Neural progenitor cell (in vitro differentiated cells): ENCODE measurements around the gene MPZ. TPM values are rescaled to one million over a fixed set of nuclear protein-coding genes. Genes with fewer than 3 reads are reported as not detected.
A peak's percentile ranks its signal among the peaks of the same experiment; 100 is the strongest.
"Not testable (repeated sequence)": the region's sequence is repeated elsewhere in the genome, so short reads cannot be mapped to it uniquely, and the experiment has no call there.

Experiments used
- DNase-seq: peaks from one replicate; pipeline ENCODE4 v3.0.0-alpha.2; 2016; ENCODE audit warnings: low spot score
- H2AFZ ChIP-seq: fragments of 200-600 bp; sonication (generic); replicated peaks from 2 replicates; pipeline ENCODE4 v1.6.1; 2016; ENCODE audit warnings: antibody characterized with exemption
- H3F3A ChIP-seq: fragments of 200-600 bp; sonication (generic); 2 replicates; pipeline ENCODE4 v1.6.1; 2016; ENCODE audit warnings: antibody characterized with exemption, low read depth
- H3K27ac ChIP-seq: fragments of 200-600 bp; sonication (generic); 2 replicates; pipeline ENCODE4 v1.5.1; 2016; ENCODE audit warnings: mild to moderate bottlenecking
- H3K27me3 ChIP-seq: fragments of 200-600 bp; sonication (generic); 2 replicates; pipeline ENCODE4 v1.6.1; 2016; ENCODE audit warnings: mild to moderate bottlenecking, moderate library complexity
- H3K36me3 ChIP-seq: fragments of 200-600 bp; sonication (generic); 2 replicates; pipeline ENCODE4 v1.5.1; 2016
- H3K4me1 ChIP-seq: fragments of 200-600 bp; sonication (generic); 2 replicates; pipeline ENCODE4 v1.6.1; 2016; ENCODE audit warnings: mixed run types
- H3K4me2 ChIP-seq: fragments of 200-600 bp; sonication (generic); 2 replicates; pipeline ENCODE4 v1.6.1; 2016
- H3K4me3 ChIP-seq: fragments of 200-600 bp; sonication (generic); 2 replicates; pipeline ENCODE4 v1.5.1; 2016
- H3K79me2 ChIP-seq: fragments of 200-600 bp; sonication (generic); 2 replicates; pipeline ENCODE4 v1.6.1; 2016; ENCODE audit warnings: low read depth
- H3K9ac ChIP-seq: fragments of 200-600 bp; sonication (generic); 2 replicates; pipeline ENCODE4 v1.6.1; 2016
- H3K9me3 ChIP-seq: fragments of 200-600 bp; sonication (generic); 2 replicates; pipeline ENCODE4 v1.5.1; 2016; ENCODE audit warnings: low read depth
- H4K20me1 ChIP-seq: fragments of 200-600 bp; sonication (generic); 2 replicates; pipeline ENCODE4 v1.6.1; 2016; ENCODE audit warnings: low read depth
- H3K27ac Mint-ChIP-seq: 3 replicates; pipeline ENCODE4 v1.8.0; 2021; ENCODE audit warnings: mixed read lengths
- H3K27me3 Mint-ChIP-seq: 2 replicates; pipeline ENCODE4 v1.8.0; 2022; ENCODE audit warnings: low read depth, mild to moderate bottlenecking, inconsistent platforms, moderate library complexity, mixed read lengths; ENCODE audit not compliant: insufficient read depth
- H3K36me3 Mint-ChIP-seq: 3 replicates; pipeline ENCODE4 v1.8.0; 2021; ENCODE audit warnings: mixed read lengths
- H3K4me1 Mint-ChIP-seq: 3 replicates; pipeline ENCODE4 v1.8.0; 2021; ENCODE audit warnings: mixed read lengths
- H3K4me3 Mint-ChIP-seq: 3 replicates; pipeline ENCODE4 v1.8.0; 2021; ENCODE audit warnings: mild to moderate bottlenecking, moderate library complexity, mixed read lengths
- H3K9me3 Mint-ChIP-seq: 3 replicates; pipeline ENCODE4 v1.8.0; 2020; ENCODE audit warnings: mixed read lengths
- CTCF ChIP-seq: fragments of 200-600 bp; sonication (generic); IDR thresholded peaks from 2 replicates; pipeline ENCODE4 v1.5.1; 2017; ENCODE audit warnings: antibody characterized with exemption, mild to moderate bottlenecking
- EZH2 ChIP-seq: fragments of 200-600 bp; sonication (generic); IDR thresholded peaks from 2 replicates; pipeline ENCODE4 v1.6.1; 2017; ENCODE audit warnings: antibody characterized with exemption, mild to moderate bottlenecking, moderate library complexity
- EZH2phosphoT487 ChIP-seq: fragments of 200-600 bp; sonication (generic); IDR thresholded peaks from 2 replicates; pipeline ENCODE4 v1.6.1; 2017; ENCODE audit warnings: antibody characterized with exemption
- total RNA-seq: library from RNA; depleted of rRNA; stranded (reverse); fragments of >200 nt; gene quantifications from 2 replicates; pipeline ENCODE4 v1.2.3, GENCODE V29; 2015; ENCODE audit warnings: low replicate concordance

Gene MPZ
- total RNA-seq, 1 donor from 2014 or later: 1.1 TPM

- Histone ChIP-seq H3K27ac (no peak overlapping the region), H3K9ac (no peak overlapping the region), H3K4me3 (no peak overlapping the region), H3K36me3 (no peaks in the 10 kb centered on the region), H3K27me3 (peaks cover 43% of the 10 kb centered on the region), H4K20me1 (peaks cover 4% of the 10 kb centered on the region), H3K4me1 (peaks cover 17% of the 10 kb centered on the region), H3F3A (peaks cover 10% of the 10 kb centered on the region), H3K9me3 (peaks cover 8% of the 10 kb centered on the region), H3K4me2 (peak overlapping the region; percentile 91), H3K79me2 (no peaks in the 10 kb centered on the region), H2AFZ (peak overlapping the region; percentile 85)
- peaks cover 20% of the 10 kb centered on the region for H3K9me3 Mint-ChIP-seq
- TF ChIP-seq EZH2: no peak
- no peak for TF ChIP-seq CTCF
- TF ChIP-seq EZH2phosphoT487: no peak
- H3K27me3 Mint-ChIP-seq: peaks cover 33% of the 10 kb centered on the region
- peak overlapping the region; percentile 67 for H3K4me3 Mint-ChIP-seq
- peaks cover 7% of the 10 kb centered on the region for H3K36me3 Mint-ChIP-seq
- DNase-seq: no peak
- peaks cover 31% of the 10 kb centered on the region for H3K4me1 Mint-ChIP-seq
- no peak overlapping the region for H3K27ac Mint-ChIP-seq
These were observed 50.0 kb downstream of the MPZ start for GRCh38 chr1:161259765-161260164.

- Mint-ChIP-seq H3K27ac (no peak overlapping the region), H3K4me3 (peak overlapping the region; percentile 67), H3K27me3 (peaks cover 33% of the 10 kb centered on the region), H3K9me3 (peaks cover 20% of the 10 kb centered on the region), H3K36me3 (peaks cover 7% of the 10 kb centered on the region), H3K4me1 (peaks cover 31% of the 10 kb centered on the region)
- Histone ChIP-seq H3K27ac (no peak overlapping the region), H2AFZ (peak overlapping the region; percentile 85), H3K4me2 (peak overlapping the region; percentile 91), H3K36me3 (no peaks in the 10 kb centered on the region), H3K27me3 (peaks cover 43% of the 10 kb centered on the region), H3K9me3 (peaks cover 8% of the 10 kb centered on the region), H3K79me2 (no peaks in the 10 kb centered on the region), H3K9ac (no peak overlapping the region), H3F3A (peaks cover 10% of the 10 kb centered on the region), H4K20me1 (peaks cover 4% of the 10 kb centered on the region), H3K4me1 (peaks cover 17% of the 10 kb centered on the region), H3K4me3 (peak overlapping the region; percentile 72)
- TF ChIP-seq EZH2phosphoT487 (no peak), CTCF (no peak), EZH2 (no peak)
- DNase-seq: peak; percentile 11
These were observed 50.4 kb downstream of the MPZ start for GRCh38 chr1:161259345-161259702.

GRCh38 chr1:161258439-161259344, 51.1 kb downstream of the MPZ start, which contains the start of gene PCP4L1:
TSS of gene PCP4L1 (plus strand) at chr1:161258745. CDS start at chr1:161258975, 230 bp downstream.
- peaks cover 31% of the 10 kb centered on the region for H3K4me1 Mint-ChIP-seq
- H3K4me1 ChIP-seq: peaks cover 17% of the 10 kb centered on the region
- H3K4me3 ChIP-seq: peak within 1 kb of the TSS; percentile 72
- H3K9ac ChIP-seq: no peak within 1 kb of the TSS
- DNase-seq: peak; percentile 92
- peak within 1 kb of the TSS; percentile 85 for H2AFZ ChIP-seq
- peaks cover 20% of the 10 kb centered on the region for H3K9me3 Mint-ChIP-seq
- H3K4me3 Mint-ChIP-seq: peak within 1 kb of the TSS; percentile 67
- peaks cover 33% of the 10 kb centered on the region for H3K27me3 Mint-ChIP-seq
- no peaks in the 10 kb centered on the region for H3K79me2 ChIP-seq
- H3K27ac Mint-ChIP-seq: peak within 1 kb of the TSS; percentile 19
- H3K36me3 ChIP-seq: no peaks in the 10 kb centered on the region
- H3K27ac ChIP-seq: no peak within 1 kb of the TSS
- TF ChIP-seq EZH2: peak; percentile 66
- peak; percentile 46 for TF ChIP-seq EZH2phosphoT487
- peak; percentile 7 for TF ChIP-seq CTCF
- peaks cover 10% of the 10 kb centered on the region for H3F3A ChIP-seq
- H4K20me1 ChIP-seq: peaks cover 4% of the 10 kb centered on the region
- peaks cover 8% of the 10 kb centered on the region for H3K9me3 ChIP-seq
- H3K27me3 ChIP-seq: peaks cover 43% of the 10 kb centered on the region
- peak within 1 kb of the TSS; percentile 91 for H3K4me2 ChIP-seq
- peaks cover 7% of the 10 kb centered on the region for H3K36me3 Mint-ChIP-seq

GRCh38 chr1:161257109-161257508, 52.7 kb downstream of the MPZ start:
- H3K4me2 ChIP-seq, H4K20me1 ChIP-seq, H3K79me2 ChIP-seq, H3K36me3 ChIP-seq, H3K36me3 Mint-ChIP-seq, H3K27ac Mint-ChIP-seq, DNase-seq, H3K27ac ChIP-seq, H3K4me3 ChIP-seq, H2AFZ ChIP-seq, H3K9me3 ChIP-seq, H3K9ac ChIP-seq: not testable (repeated sequence)
- peaks cover 43% of the 10 kb centered on the region for H3K27me3 ChIP-seq
- Mint-ChIP-seq H3K9me3 (peaks cover 20% of the 10 kb centered on the region), H3K4me3 (peak overlapping the region; percentile 21), H3K4me1 (peaks cover 31% of the 10 kb centered on the region), H3K27me3 (peaks cover 35% of the 10 kb centered on the region)
- peaks cover 17% of the 10 kb centered on the region for H3K4me1 ChIP-seq
- H3F3A ChIP-seq: peaks cover 10% of the 10 kb centered on the region

- not testable (repeated sequence) for H3K4me2 ChIP-seq, H3K79me2 ChIP-seq, H3K9me3 ChIP-seq, H3K4me3 Mint-ChIP-seq, H3K36me3 ChIP-seq, H3K4me3 ChIP-seq, H3K27ac ChIP-seq, H3K36me3 Mint-ChIP-seq, DNase-seq, H2AFZ ChIP-seq, H3K9ac ChIP-seq, H3K27ac Mint-ChIP-seq, H4K20me1 ChIP-seq
- Mint-ChIP-seq H3K9me3 (peaks cover 20% of the 10 kb centered on the region), H3K4me1 (peaks cover 23% of the 10 kb centered on the region), H3K27me3 (peaks cover 30% of the 10 kb centered on the region)
- peaks cover 34% of the 10 kb centered on the region for H3K27me3 ChIP-seq
- peaks cover 12% of the 10 kb centered on the region for H3K4me1 ChIP-seq
- peaks cover 10% of the 10 kb centered on the region for H3F3A ChIP-seq
These were observed 53.7 kb downstream of the MPZ start for GRCh38 chr1:161255955-161256520.
